ENCODE results near the gene DNAJB2. TPM values are rescaled to one million over a fixed set of nuclear protein-coding genes. Genes with fewer than 3 reads are reported as not detected.

DNAJB2 gene
- total RNA-seq, 1 experiment from 2014 or later: 66.2 TPM

DNA sequence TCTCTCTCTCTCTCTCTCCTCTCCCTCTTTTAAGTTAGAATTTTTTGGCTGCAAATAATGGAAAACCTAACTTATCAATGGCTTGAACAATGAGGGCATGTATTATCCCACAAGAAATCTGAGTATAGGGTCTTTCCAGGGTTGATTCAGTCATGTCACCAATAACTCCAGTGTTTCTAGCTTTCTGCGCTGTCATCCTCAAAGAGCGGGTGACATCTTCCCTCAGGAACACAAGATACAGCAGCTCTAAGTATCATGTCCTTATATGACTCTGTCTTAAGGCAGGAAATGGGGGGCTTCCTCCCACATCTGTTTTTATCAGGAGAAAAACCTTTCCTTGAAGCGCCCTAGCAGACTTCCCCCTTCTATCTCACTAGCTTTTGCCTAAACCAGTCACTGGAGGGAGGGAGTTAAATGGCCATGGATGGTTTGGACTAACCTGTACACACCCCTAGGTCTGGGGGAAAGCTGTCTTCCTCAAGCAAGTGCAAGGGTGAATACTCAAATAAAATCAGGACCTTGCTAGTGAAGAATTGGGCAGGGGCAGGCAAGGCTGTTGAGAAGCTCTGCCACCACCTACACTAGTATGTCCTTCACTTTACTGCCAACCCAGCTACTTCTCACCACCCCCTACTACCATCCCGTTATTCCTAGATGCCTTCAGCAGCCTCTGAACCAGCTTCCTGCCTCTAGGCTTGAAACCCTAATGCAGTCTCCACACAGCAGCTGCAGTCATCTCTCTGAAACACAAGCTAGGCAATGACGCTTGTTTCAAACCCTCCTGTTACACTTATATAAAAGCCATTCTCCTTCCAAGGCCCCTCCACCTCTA is 17.9 kb upstream of the DNAJB2 start:
- ChIA-PET CTCF (interaction anchor here (1.1 kb wide), 1 partner anchor 33 kb away, joined by 3 read pairs; no protein-coding TSS in a partner anchor), POLR2A (interaction anchor here (1.2 kb wide), 1 partner anchor 16 kb away, joined by 3 read pairs; the partner anchor contains the start of gene GLB1L)
- no peaks in the 10 kb centered on the region for H3K4me1 ChIP-seq (ENCODE audit: control insufficient read depth, insufficient read depth, low read length)
- TF ChIP-seq, protein P1, sequence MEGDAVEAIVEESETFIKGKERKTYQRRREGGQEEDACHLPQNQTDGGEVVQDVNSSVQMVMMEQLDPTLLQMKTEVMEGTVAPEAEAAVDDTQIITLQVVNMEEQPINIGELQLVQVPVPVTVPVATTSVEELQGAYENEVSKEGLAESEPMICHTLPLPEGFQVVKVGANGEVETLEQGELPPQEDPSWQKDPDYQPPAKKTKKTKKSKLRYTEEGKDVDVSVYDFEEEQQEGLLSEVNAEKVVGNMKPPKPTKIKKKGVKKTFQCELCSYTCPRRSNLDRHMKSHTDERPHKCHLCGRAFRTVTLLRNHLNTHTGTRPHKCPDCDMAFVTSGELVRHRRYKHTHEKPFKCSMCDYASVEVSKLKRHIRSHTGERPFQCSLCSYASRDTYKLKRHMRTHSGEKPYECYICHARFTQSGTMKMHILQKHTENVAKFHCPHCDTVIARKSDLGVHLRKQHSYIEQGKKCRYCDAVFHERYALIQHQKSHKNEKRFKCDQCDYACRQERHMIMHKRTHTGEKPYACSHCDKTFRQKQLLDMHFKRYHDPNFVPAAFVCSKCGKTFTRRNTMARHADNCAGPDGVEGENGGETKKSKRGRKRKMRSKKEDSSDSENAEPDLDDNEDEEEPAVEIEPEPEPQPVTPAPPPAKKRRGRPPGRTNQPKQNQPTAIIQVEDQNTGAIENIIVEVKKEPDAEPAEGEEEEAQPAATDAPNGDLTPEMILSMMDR (IDR thresholded peaks at IDR 0.05): no peak
- no peak for TF ChIP-seq SIN3A (IDR thresholded peaks at IDR 0.05; ENCODE audit: borderline replicate concordance, insufficient read depth, low read depth, low read length)
- TF ChIP-seq, protein P2, sequence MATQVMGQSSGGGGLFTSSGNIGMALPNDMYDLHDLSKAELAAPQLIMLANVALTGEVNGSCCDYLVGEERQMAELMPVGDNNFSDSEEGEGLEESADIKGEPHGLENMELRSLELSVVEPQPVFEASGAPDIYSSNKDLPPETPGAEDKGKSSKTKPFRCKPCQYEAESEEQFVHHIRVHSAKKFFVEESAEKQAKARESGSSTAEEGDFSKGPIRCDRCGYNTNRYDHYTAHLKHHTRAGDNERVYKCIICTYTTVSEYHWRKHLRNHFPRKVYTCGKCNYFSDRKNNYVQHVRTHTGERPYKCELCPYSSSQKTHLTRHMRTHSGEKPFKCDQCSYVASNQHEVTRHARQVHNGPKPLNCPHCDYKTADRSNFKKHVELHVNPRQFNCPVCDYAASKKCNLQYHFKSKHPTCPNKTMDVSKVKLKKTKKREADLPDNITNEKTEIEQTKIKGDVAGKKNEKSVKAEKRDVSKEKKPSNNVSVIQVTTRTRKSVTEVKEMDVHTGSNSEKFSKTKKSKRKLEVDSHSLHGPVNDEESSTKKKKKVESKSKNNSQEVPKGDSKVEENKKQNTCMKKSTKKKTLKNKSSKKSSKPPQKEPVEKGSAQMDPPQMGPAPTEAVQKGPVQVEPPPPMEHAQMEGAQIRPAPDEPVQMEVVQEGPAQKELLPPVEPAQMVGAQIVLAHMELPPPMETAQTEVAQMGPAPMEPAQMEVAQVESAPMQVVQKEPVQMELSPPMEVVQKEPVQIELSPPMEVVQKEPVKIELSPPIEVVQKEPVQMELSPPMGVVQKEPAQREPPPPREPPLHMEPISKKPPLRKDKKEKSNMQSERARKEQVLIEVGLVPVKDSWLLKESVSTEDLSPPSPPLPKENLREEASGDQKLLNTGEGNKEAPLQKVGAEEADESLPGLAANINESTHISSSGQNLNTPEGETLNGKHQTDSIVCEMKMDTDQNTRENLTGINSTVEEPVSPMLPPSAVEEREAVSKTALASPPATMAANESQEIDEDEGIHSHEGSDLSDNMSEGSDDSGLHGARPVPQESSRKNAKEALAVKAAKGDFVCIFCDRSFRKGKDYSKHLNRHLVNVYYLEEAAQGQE (IDR thresholded peaks at IDR 0.05; ENCODE audit: insufficient read depth in 1 of 2, low read depth in 2 of 2, low read length in 1 of 2): no peak
- no peak for TF ChIP-seq POLR2AphosphoS5 (IDR thresholded peaks at IDR 0.05; ENCODE audit: low read depth, low read length)
- TF ChIP-seq TCF7L2 (IDR thresholded peaks at IDR 0.05; ENCODE audit: low read depth, low read length): no peak
- H3K36me3 ChIP-seq (ENCODE audit: control insufficient read depth, insufficient read depth, low read length): no peaks in the 10 kb centered on the region
- no peak overlapping the region for H3K27ac ChIP-seq (ENCODE audit: low read length)
- H3K9me3 ChIP-seq (ENCODE audit: control insufficient read depth, insufficient read depth, low read depth, low read length): no peaks in the 10 kb centered on the region
- in situ Hi-C loops (cut with HindIII; ENCODE audit: low pct_unique_long_range_greater_than_20kb, low sequenced_read_pairs): no loop called here
- H3K4me3 ChIP-seq (ENCODE audit: low read depth in 2 of 2, low read length in 2 of 2): no peak overlapping the region
- H3K27me3 ChIP-seq (ENCODE audit: control insufficient read depth, insufficient read depth, low read length): no peaks in the 10 kb centered on the region; the same call in 1 of the 2 replicates
- peak; percentile 55 for ATAC-seq
- intact Hi-C loops (cut with micrococcal nuclease; ENCODE audit: unreplicated experiment): no loop called here
- no peak for DNase-seq (ENCODE audit: low read depth, low spot score)
- BruUV-seq (replicated peaks): no TSS peak

DNA sequence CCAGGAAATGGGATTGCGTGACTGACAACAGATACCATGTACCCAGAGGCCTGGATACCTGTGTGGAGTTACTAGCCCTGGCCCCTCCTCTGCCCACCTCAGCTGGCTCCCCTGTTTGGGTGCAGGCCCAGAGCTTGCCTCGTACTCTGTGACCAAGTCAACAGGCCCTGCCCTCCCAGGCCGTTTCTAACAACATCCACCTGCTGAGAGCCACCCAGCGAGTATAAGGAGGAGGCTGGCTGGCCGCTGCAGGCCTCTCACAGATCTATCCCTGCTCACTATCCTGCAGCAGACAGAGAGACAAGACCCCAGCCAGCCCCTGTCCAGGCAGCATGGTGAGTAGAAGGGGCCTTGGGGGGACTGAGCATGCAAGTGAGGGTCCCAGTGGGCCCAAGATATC is 12.9 kb upstream of the DNAJB2 start:
- POLR2A ChIA-PET: interaction anchor here (0.5 kb wide), 1 partner anchor 29 kb away, joined by 5 read pairs; no protein-coding TSS in a partner anchor
- intact Hi-C loops (cut with micrococcal nuclease; ENCODE audit: unreplicated experiment): no loop called here
- TF ChIP-seq, protein P2 (IDR thresholded peaks at IDR 0.05; ENCODE audit: insufficient read depth in 1 of 2, low read depth in 2 of 2, low read length in 1 of 2): no peak
- TF ChIP-seq POLR2AphosphoS5 (IDR thresholded peaks at IDR 0.05; ENCODE audit: low read depth, low read length) (no peak), SIN3A (IDR thresholded peaks at IDR 0.05; ENCODE audit: borderline replicate concordance, insufficient read depth, low read depth, low read length) (no peak), TCF7L2 (IDR thresholded peaks at IDR 0.05; ENCODE audit: low read depth, low read length) (no peak)
- TF ChIP-seq, protein P1 (IDR thresholded peaks at IDR 0.05): no peak

More for the DNA sequence above, 12.9 kb upstream of the DNAJB2 start:
- Histone ChIP-seq H3K36me3 (ENCODE audit: control insufficient read depth, insufficient read depth, low read length) (no peaks in the 10 kb centered on the region), H3K9me3 (ENCODE audit: control insufficient read depth, insufficient read depth, low read depth, low read length) (no peaks in the 10 kb centered on the region), H3K4me1 (ENCODE audit: control insufficient read depth, insufficient read depth, low read length) (no peaks in the 10 kb centered on the region), H3K4me3 (ENCODE audit: low read depth in 2 of 2, low read length in 2 of 2) (no peak overlapping the region), H3K27ac (ENCODE audit: low read length) (no peak overlapping the region), H3K27me3 (ENCODE audit: control insufficient read depth, insufficient read depth, low read length) (no peaks in the 10 kb centered on the region)
- in situ Hi-C loops (cut with HindIII; ENCODE audit: low pct_unique_long_range_greater_than_20kb, low sequenced_read_pairs): no loop called here
- DNase-seq (ENCODE audit: low read depth, low spot score) (no peak), ATAC-seq (no peak)
- CTCF ChIA-PET: no interaction called here
- BruUV-seq (replicated peaks): no TSS peak

All from Panc1 (cell line).